ENCODE results near the gene DEAF1. TPM values are rescaled to one million over a fixed set of nuclear protein-coding genes. Genes with fewer than 3 reads are reported as not detected.
A peak's percentile ranks its signal among the peaks of the same experiment; 100 is the strongest.

The DEAF1 gene
- total and polyA plus RNA-seq, 2 of the 13 experiments (the other 11 are each of a cell fraction or from before 2014, with no cell fraction given): 22.3 to 29.6 TPM

GRCh38 chr11:729492-730074 lies 34.6 kb upstream of the DEAF1 start (continued):
- TF ChIP-seq MAX (IDR thresholded peaks at IDR 0.05) (no peak), RBM22 (optimal IDR thresholded peaks at IDR 0.05; ENCODE audit: low read length) (peak; percentile 66), KLF9 (CRISPR knock-in tag; IDR thresholded peaks at IDR 0.05; ENCODE audit: low read depth) (no peak), ZFP90 (CRISPR knock-in tag; IDR thresholded peaks at IDR 0.05; ENCODE audit: borderline replicate concordance) (0 out of 2 replicates have a peak, but pooled peaks have one; percentile 14), GFI1 (CRISPR knock-in tag; IDR thresholded peaks at IDR 0.05; ENCODE audit: borderline replicate concordance) (no peak), ZNF276 (CRISPR knock-in tag; IDR thresholded peaks at IDR 0.05; ENCODE audit: low read depth) (no peak), ZNF652 (CRISPR knock-in tag; IDR thresholded peaks at IDR 0.05; ENCODE audit: borderline replicate concordance, low read depth) (no peak), TARDBP (CRISPR knock-in tag; IDR thresholded peaks at IDR 0.05) (no peak), TOPORS (CRISPR knock-in tag; IDR thresholded peaks at IDR 0.05) (no peak), SATB2 (CRISPR knock-in tag; IDR thresholded peaks at IDR 0.05) (no peak), KIAA2018 (CRISPR knock-in tag; IDR thresholded peaks at IDR 0.05; ENCODE audit: borderline replicate concordance) (no peak), PREB (CRISPR knock-in tag; IDR thresholded peaks at IDR 0.05) (no peak), RXRA (CRISPR knock-in tag; IDR thresholded peaks at IDR 0.05) (peak; percentile 62; the same call in 1 of the 2 replicates), TRIM22 (IDR thresholded peaks at IDR 0.05) (no peak), E2F1 (CRISPR knock-in tag; IDR thresholded peaks at IDR 0.05) (no peak), ARNTL (CRISPR knock-in tag; IDR thresholded peaks at IDR 0.05) (0 out of 2 replicates have a peak, but pooled peaks have one; percentile 20)
